Measurements from ENCODE around the gene HDGF. TPM values are rescaled to one million over a fixed set of nuclear protein-coding genes. Genes with fewer than 3 reads are reported as not detected.
A peak's percentile ranks its signal among the peaks of the same experiment; 100 is the strongest.

The HDGF gene
- total RNA-seq, 2 donors from 2014 or later: 93.5 to 118 TPM

- no peak for ATAC-seq (ENCODE audit: insufficient number of reproducible peaks, low FRiP score, low read depth)
- Histone ChIP-seq H3K27ac (no peak overlapping the region), H3K9me3 (no peaks in the 10 kb centered on the region), H3K4me3 (no peak overlapping the region), H3K36me3 (peaks cover 16% of the 10 kb centered on the region), H3K4me1 (ENCODE audit: control insufficient read depth in 1 of 2, low read depth in 2 of 2) (no peaks in the 10 kb centered on the region), H3K27me3 (replicated peaks; ENCODE audit: insufficient read depth) (no peaks in the 10 kb centered on the region)
- DNase-seq (ENCODE audit: low spot score): no peak
- TF ChIP-seq CTCF (IDR thresholded peaks at IDR 0.05): no peak
Measured at GRCh38 chr1:156717351-156717750, 34.1 kb downstream of the HDGF start.

GRCh38 chr1:156714830-156715229, 36.6 kb downstream of the HDGF start:
- ATAC-seq (ENCODE audit: insufficient number of reproducible peaks, low FRiP score, low read depth) (no peak), DNase-seq (ENCODE audit: low spot score) (no peak)
- Histone ChIP-seq H3K4me1 (ENCODE audit: control insufficient read depth in 1 of 2, low read depth in 2 of 2) (peaks cover 0 to 7% of the 10 kb centered on the region in 2 donors), H3K27ac (no peak overlapping the region), H3K9me3 (no peaks in the 10 kb centered on the region), H3K4me3 (no peak overlapping the region), H3K27me3 (replicated peaks; ENCODE audit: insufficient read depth) (no peaks in the 10 kb centered on the region), H3K36me3 (peaks cover 4% of the 10 kb centered on the region)
- no peak for TF ChIP-seq CTCF (IDR thresholded peaks at IDR 0.05)

- no peak overlapping the region for H3K27ac ChIP-seq
- no peak for ATAC-seq (ENCODE audit: insufficient number of reproducible peaks, low FRiP score, low read depth)
- peaks cover 4% of the 10 kb centered on the region for H3K36me3 ChIP-seq
- TF ChIP-seq CTCF (IDR thresholded peaks at IDR 0.05): no peak
- H3K27me3 ChIP-seq (replicated peaks; ENCODE audit: insufficient read depth): no peaks in the 10 kb centered on the region
- DNase-seq (ENCODE audit: low spot score): no peak
- H3K9me3 ChIP-seq: no peaks in the 10 kb centered on the region
- no peak overlapping the region for H3K4me3 ChIP-seq
- H3K4me1 ChIP-seq (ENCODE audit: control insufficient read depth in 1 of 2, low read depth in 2 of 2): peaks cover 3 to 13% of the 10 kb centered on the region in 2 donors
Measured at GRCh38 chr1:156712626-156713025, 38.8 kb downstream of the HDGF start.

GRCh38 chr1:156711011-156711817, 40.3 kb downstream of the HDGF start:
- no peak overlapping the region for H3K27ac ChIP-seq
- no peaks in the 10 kb centered on the region for H3K9me3 ChIP-seq
- H3K4me1 ChIP-seq (ENCODE audit: control insufficient read depth in 1 of 2, low read depth in 2 of 2): peaks cover 13 to 21% of the 10 kb centered on the region in 2 donors
- H3K27me3 ChIP-seq (replicated peaks; ENCODE audit: insufficient read depth): no peaks in the 10 kb centered on the region
- H3K36me3 ChIP-seq: no peaks in the 10 kb centered on the region
- TF ChIP-seq CTCF (IDR thresholded peaks at IDR 0.05): no peak
- no peak for ATAC-seq (ENCODE audit: insufficient number of reproducible peaks, low FRiP score, low read depth)
- no peak overlapping the region for H3K4me3 ChIP-seq
- DNase-seq (ENCODE audit: low spot score): no peak

- no peak for TF ChIP-seq CTCF (IDR thresholded peaks at IDR 0.05)
- peak overlapping the region in 1 of 2 donors; percentile 43 for H3K27ac ChIP-seq
- H3K27me3 ChIP-seq (replicated peaks; ENCODE audit: insufficient read depth): no peaks in the 10 kb centered on the region
- peak; percentile 31 for DNase-seq (ENCODE audit: low spot score)
- peaks cover 20 to 34% of the 10 kb centered on the region in 2 donors for H3K4me1 ChIP-seq (ENCODE audit: control insufficient read depth in 1 of 2, low read depth in 2 of 2)
- no peaks in the 10 kb centered on the region for H3K9me3 ChIP-seq
- no peak overlapping the region for H3K4me3 ChIP-seq
- H3K36me3 ChIP-seq: no peaks in the 10 kb centered on the region
- ATAC-seq (ENCODE audit: insufficient number of reproducible peaks, low FRiP score, low read depth): peak; percentile 29
Measured at GRCh38 chr1:156709757-156710489, 41.6 kb downstream of the HDGF start.
